GM23248 (cell line): Measurements from ENCODE around the gene CHADL. TPM values are rescaled to one million over a fixed set of nuclear protein-coding genes. Genes with fewer than 3 reads are reported as not detected.

Source experiments
- DNase-seq: peaks from one replicate; pipeline ENCODE4 v3.0.0-alpha.2; 2015
- H2AFZ ChIP-seq: fragments of 200-600 bp; sonication (generic); 2 replicates; pipeline ENCODE4 v1.6.1; 2016; ENCODE audit warnings: antibody characterized with exemption
- H3F3A ChIP-seq: fragments of 200-600 bp; sonication (generic); 2 replicates; pipeline ENCODE4 v1.6.1; 2016; ENCODE audit warnings: mild to moderate bottlenecking, antibody characterized with exemption, mixed run types; ENCODE audit not compliant: insufficient read depth
- H3K27ac ChIP-seq: fragments of 200-600 bp; sonication (generic); 2 replicates; pipeline ENCODE4 v1.5.1; 2016; ENCODE audit warnings: mild to moderate bottlenecking
- H3K27me3 ChIP-seq: fragments of 200-600 bp; sonication (generic); replicated peaks from 2 replicates; pipeline ENCODE4 v1.6.1; 2016; ENCODE audit warnings: mild to moderate bottlenecking; ENCODE audit not compliant: insufficient read depth
- H3K36me3 ChIP-seq: fragments of 200-600 bp; sonication (generic); 2 replicates; pipeline ENCODE4 v1.6.1; 2016; ENCODE audit warnings: low read depth, mild to moderate bottlenecking
- H3K4me1 ChIP-seq: fragments of 200-600 bp; sonication (generic); 2 replicates; pipeline ENCODE4 v1.6.1; 2016; ENCODE audit warnings: mild to moderate bottlenecking; ENCODE audit not compliant: insufficient read depth
- H3K4me2 ChIP-seq: fragments of 200-600 bp; sonication (generic); one replicate; pipeline ENCODE4 v1.6.1; 2016; ENCODE audit warnings: mild to moderate bottlenecking; ENCODE audit not compliant: unreplicated experiment
- H3K4me3 ChIP-seq: fragments of 200-600 bp; sonication (generic); 2 replicates; pipeline ENCODE4 v1.5.1; 2016; ENCODE audit warnings: mild to moderate bottlenecking
- H3K79me2 ChIP-seq: fragments of 200-600 bp; sonication (generic); 2 replicates; pipeline ENCODE4 v1.6.1; 2016; ENCODE audit warnings: mild to moderate bottlenecking; ENCODE audit not compliant: insufficient read depth
- H3K9ac ChIP-seq: fragments of 200-600 bp; sonication (generic); 2 replicates; pipeline ENCODE4 v1.6.1; 2016; ENCODE audit warnings: mild to moderate bottlenecking
- H3K9me2 ChIP-seq: fragments of 200-600 bp; sonication (generic); 2 replicates; pipeline ENCODE4 v1.6.1; 2016; ENCODE audit warnings: mixed run types, mild to moderate bottlenecking, moderate library complexity; ENCODE audit not compliant: insufficient read depth
- H3K9me3 ChIP-seq: fragments of 200-600 bp; sonication (generic); one replicate; pipeline ENCODE4 v1.6.1; 2017; ENCODE audit warnings: low read depth
- H4K20me1 ChIP-seq: fragments of 200-600 bp; sonication (generic); 2 replicates; pipeline ENCODE4 v1.6.0; 2016; ENCODE audit not compliant: insufficient read depth
- EZH2 ChIP-seq: fragments of 200-600 bp; sonication (generic); IDR thresholded peaks from 2 replicates; pipeline ENCODE4 v1.6.1; 2018; ENCODE audit warnings: antibody characterized with exemption, mild to moderate bottlenecking; ENCODE audit not compliant: insufficient read depth, poor library complexity, severe bottlenecking
- EZH2phosphoT487 ChIP-seq: fragments of 200-600 bp; sonication (generic); IDR thresholded peaks from 2 replicates; pipeline ENCODE4 v1.6.1; 2018; ENCODE audit warnings: antibody characterized with exemption, moderate library complexity, mild to moderate bottlenecking, low read depth; ENCODE audit not compliant: insufficient read depth
- WGBS, 2 experiments: methylation state at CpG; one replicate each; pipeline ENCODE4 v1.1.6; 2015 to 2017; ENCODE audit warnings: low lambda C conversion rate in 2 of 2, low coverage in 1 of 2; ENCODE audit errors: missing lambda C conversion rate in 2 of 2; 5-methylcytosine and 5-hydroxymethylcytosine counted together
- in situ Hi-C: fragments of 300-500 bp; cut with MboI; formaldehyde crosslinking; loops from 2 replicates; pipeline ENCODE4 v1.15.0; 2020
- polyA plus RNA-seq: library from polyadenylated mRNA; unstranded; fragments of >200 nt; fragmentation: Nextera tagmentation; extraction: Ambion mirVana; gene quantifications from 2 replicates; pipeline ENCODE4 v1.2.1, GENCODE V29; 2016
- total RNA-seq: library from RNA; depleted of rRNA; stranded (reverse); fragments of >200 nt; shearing (Covaris generic); gene quantifications from 2 replicates; pipeline ENCODE4 v1.2.3, GENCODE V29; 2014

The CHADL gene
- total and polyA plus RNA-seq, 2 experiments from 2014 or later, result 0.22 to 0.88 TPM

GRCh38 chr22:41267958-41268357 is 27.2 kb upstream of the CHADL start:
- H3K36me3 ChIP-seq, result peaks cover 38% of the 10 kb centered on the region
- TF ChIP-seq EZH2 (no peak), EZH2phosphoT487 (no peak)
- 97% methylated on average over 16 of the region's 16 CpGs for WGBS, 2 experiments

GRCh38 chr22:41264408-41264941 is 23.7 kb upstream of the CHADL start:
- 92 to 94% methylated on average over 13 to 14 of the region's 15 CpGs for WGBS, 2 experiments
- Histone ChIP-seq H3K9ac (no peak overlapping the region), H3K9me2 (no peaks in the 10 kb centered on the region), H3K27ac (no peak overlapping the region), H2AFZ (no peak overlapping the region), H3K4me1 (no peaks in the 10 kb centered on the region), H3F3A (no peaks in the 10 kb centered on the region), H3K27me3 (no peaks in the 10 kb centered on the region), H3K4me3 (no peak overlapping the region), H3K79me2 (peaks cover 16% of the 10 kb centered on the region; the same call in 1 of the 2 replicates), H3K4me2 (no peak overlapping the region), H3K36me3 (peaks cover 50% of the 10 kb centered on the region), H3K9me3 (no peaks in the 10 kb centered on the region), H4K20me1 (no peaks in the 10 kb centered on the region)
- in situ Hi-C loops, result no loop called here
- TF ChIP-seq EZH2phosphoT487 (no peak), EZH2 (no peak)
- no peak for DNase-seq

More at GRCh38 chr22:41267958-41268357, 27.2 kb upstream of the CHADL start:
- Histone ChIP-seq H3K27me3 (no peaks in the 10 kb centered on the region), H3K9me3 (no peaks in the 10 kb centered on the region), H3K79me2 (peaks cover 11% of the 10 kb centered on the region; the same call in 1 of the 2 replicates), H3K4me3 (no peak overlapping the region), H3F3A (no peaks in the 10 kb centered on the region), H3K9me2 (no peaks in the 10 kb centered on the region), H3K27ac (no peak overlapping the region), H3K9ac (no peak overlapping the region), H2AFZ (no peak overlapping the region), H4K20me1 (no peaks in the 10 kb centered on the region), H3K4me2 (no peak overlapping the region), H3K4me1 (no peaks in the 10 kb centered on the region)
- in situ Hi-C loops, result no loop called here
- no peak for DNase-seq

GRCh38 chr22:41263704-41264103 is 23.0 kb upstream of the CHADL start:
- H3K27me3 ChIP-seq, result no peaks in the 10 kb centered on the region
- no peaks in the 10 kb centered on the region for H4K20me1 ChIP-seq
- in situ Hi-C loops, result no loop called here
- H3K27ac ChIP-seq, result no peak overlapping the region
- H3K4me3 ChIP-seq, result no peak overlapping the region
- peaks cover 48% of the 10 kb centered on the region for H3K36me3 ChIP-seq
- H3K9ac ChIP-seq, result 0 out of 2 replicates have a peak overlapping the region, but pooled peaks have one; percentile 1
- peak; percentile 60 for DNase-seq
- H3K9me3 ChIP-seq, result no peaks in the 10 kb centered on the region
- 92 to 96% methylated on average over 2 of the region's 2 CpGs for WGBS, 2 experiments
- no peaks in the 10 kb centered on the region for H3K9me2 ChIP-seq
- H3K79me2 ChIP-seq, result peaks cover 12% of the 10 kb centered on the region; the same call in 1 of the 2 replicates
- no peaks in the 10 kb centered on the region for H3K4me1 ChIP-seq
- TF ChIP-seq EZH2 (no peak), EZH2phosphoT487 (no peak)
- no peak overlapping the region for H3K4me2 ChIP-seq
- no peaks in the 10 kb centered on the region for H3F3A ChIP-seq
- H2AFZ ChIP-seq, result no peak overlapping the region

GRCh38 chr22:41262250-41262765 is 21.6 kb upstream of the CHADL start:
- H3K4me3 ChIP-seq, result no peak overlapping the region
- H3K9me2 ChIP-seq, result no peaks in the 10 kb centered on the region
- no peak overlapping the region for H3K9ac ChIP-seq
- no peak overlapping the region for H3K27ac ChIP-seq
- peaks cover 15% of the 10 kb centered on the region; the same call in 1 of the 2 replicates for H3K79me2 ChIP-seq
- H3K36me3 ChIP-seq, result peaks cover 43% of the 10 kb centered on the region
- no peaks in the 10 kb centered on the region for H3K27me3 ChIP-seq
- no peak for TF ChIP-seq EZH2phosphoT487
- TF ChIP-seq EZH2, result no peak
- H3K4me2 ChIP-seq, result no peak overlapping the region
- 90 to 95% methylated on average over 15 of the region's 15 CpGs for WGBS, 2 experiments
- in situ Hi-C loops, result no loop called here
- no peaks in the 10 kb centered on the region for H3K4me1 ChIP-seq
- no peak for DNase-seq
- no peaks in the 10 kb centered on the region for H3F3A ChIP-seq
- no peaks in the 10 kb centered on the region for H3K9me3 ChIP-seq
- H4K20me1 ChIP-seq, result no peaks in the 10 kb centered on the region
- H2AFZ ChIP-seq, result no peak overlapping the region
